ENCODE data around the gene HCFC1. TPM values are rescaled to one million over a fixed set of nuclear protein-coding genes. Genes with fewer than 3 reads are reported as not detected.
A peak's percentile ranks its signal among the peaks of the same experiment; 100 is the strongest.

The HCFC1 gene
- total RNA-seq, 6 experiments from 2014 or later, result 52.1 to 62.1 (median 59.0) TPM

DNA sequence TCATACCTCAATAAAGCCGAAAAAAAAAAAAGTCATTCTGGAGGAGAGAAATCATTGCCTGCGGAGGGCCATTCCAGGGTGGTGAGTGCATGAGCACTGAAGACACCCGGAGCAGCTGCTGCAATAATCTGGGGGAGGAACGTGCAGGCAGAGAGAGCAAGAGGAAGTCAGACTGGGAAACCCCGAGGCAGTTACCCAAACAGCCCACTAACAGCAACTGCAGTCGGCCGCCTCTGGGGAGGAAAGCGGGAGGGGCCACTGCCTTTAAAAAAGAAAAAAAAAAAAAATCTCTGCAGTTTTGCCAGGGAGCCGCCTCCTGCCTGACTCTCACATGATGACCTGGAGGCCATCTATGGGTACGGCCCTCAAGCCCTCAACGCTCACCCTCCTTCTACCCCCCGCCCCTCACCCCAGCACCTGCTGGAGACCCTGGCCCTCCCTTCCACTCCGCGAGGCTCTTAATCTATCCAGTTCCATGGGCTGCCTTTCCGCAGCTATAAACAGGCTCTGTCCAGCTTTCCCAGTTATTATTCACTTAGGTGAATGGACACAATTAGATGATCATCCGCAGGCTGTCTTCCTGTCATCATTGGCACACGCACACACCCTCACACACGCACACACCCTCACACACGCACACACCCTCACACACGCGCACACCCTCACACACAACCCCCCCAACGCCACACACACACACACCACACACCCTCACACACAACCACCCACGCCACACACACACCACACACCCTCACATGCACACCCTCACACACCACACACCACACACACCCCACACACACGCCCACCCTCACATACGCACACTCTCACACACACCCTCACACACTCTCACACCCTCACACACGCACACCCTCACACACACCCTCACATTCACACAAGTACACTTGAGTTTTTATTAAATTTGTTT lies 70.5 kb downstream of the HCFC1 start:
- H3K27ac Mint-ChIP-seq, result peak overlapping the region; percentile 54
- TF ChIP-seq, protein P1, sequence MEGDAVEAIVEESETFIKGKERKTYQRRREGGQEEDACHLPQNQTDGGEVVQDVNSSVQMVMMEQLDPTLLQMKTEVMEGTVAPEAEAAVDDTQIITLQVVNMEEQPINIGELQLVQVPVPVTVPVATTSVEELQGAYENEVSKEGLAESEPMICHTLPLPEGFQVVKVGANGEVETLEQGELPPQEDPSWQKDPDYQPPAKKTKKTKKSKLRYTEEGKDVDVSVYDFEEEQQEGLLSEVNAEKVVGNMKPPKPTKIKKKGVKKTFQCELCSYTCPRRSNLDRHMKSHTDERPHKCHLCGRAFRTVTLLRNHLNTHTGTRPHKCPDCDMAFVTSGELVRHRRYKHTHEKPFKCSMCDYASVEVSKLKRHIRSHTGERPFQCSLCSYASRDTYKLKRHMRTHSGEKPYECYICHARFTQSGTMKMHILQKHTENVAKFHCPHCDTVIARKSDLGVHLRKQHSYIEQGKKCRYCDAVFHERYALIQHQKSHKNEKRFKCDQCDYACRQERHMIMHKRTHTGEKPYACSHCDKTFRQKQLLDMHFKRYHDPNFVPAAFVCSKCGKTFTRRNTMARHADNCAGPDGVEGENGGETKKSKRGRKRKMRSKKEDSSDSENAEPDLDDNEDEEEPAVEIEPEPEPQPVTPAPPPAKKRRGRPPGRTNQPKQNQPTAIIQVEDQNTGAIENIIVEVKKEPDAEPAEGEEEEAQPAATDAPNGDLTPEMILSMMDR (IDR thresholded peaks at IDR 0.05), result no peak
- peaks cover 17% of the 10 kb centered on the region for H3K4me1 Mint-ChIP-seq (ENCODE audit: low read depth)
- H3K36me3 Mint-ChIP-seq (ENCODE audit: low read depth), result no peaks in the 10 kb centered on the region
- peaks cover 9% of the 10 kb centered on the region for H3K27me3 Mint-ChIP-seq (ENCODE audit: insufficient read depth)
- H3K9me3 Mint-ChIP-seq, result no peaks in the 10 kb centered on the region
- H3K4me3 Mint-ChIP-seq, result peak overlapping the region; percentile 57
- peak; percentile 90 for DNase-seq

DNA sequence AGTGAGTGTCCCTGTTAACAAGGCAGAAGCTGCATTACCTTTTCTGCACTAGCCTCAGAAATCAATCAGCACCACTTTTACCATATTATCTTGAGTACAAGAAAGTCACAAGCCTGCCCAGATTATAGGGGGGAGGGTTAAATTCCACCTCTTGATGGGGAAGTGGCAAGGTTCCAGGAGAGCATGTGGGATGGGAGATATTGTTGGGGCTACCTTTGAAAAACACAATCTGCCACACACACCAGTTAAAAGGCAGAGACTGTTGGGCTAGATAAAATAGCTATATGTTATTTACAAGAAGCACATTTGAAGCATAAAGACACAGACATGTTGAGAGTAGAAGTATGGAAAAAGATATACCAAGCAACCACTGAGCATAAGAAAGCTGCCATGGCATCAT lies 73.7 kb downstream of the HCFC1 start:
- no peaks in the 10 kb centered on the region for H3K36me3 Mint-ChIP-seq (ENCODE audit: low read depth)
- DNase-seq, result no peak
- H3K27me3 Mint-ChIP-seq (ENCODE audit: insufficient read depth), result peaks cover 8% of the 10 kb centered on the region
- H3K9me3 Mint-ChIP-seq, result no peaks in the 10 kb centered on the region; the same call in 1 of the 2 replicates
- H3K4me3 Mint-ChIP-seq, result no peak overlapping the region
- TF ChIP-seq, protein P1 (IDR thresholded peaks at IDR 0.05), result no peak
- H3K4me1 Mint-ChIP-seq (ENCODE audit: low read depth), result peaks cover 17% of the 10 kb centered on the region
- H3K27ac Mint-ChIP-seq, result no peak overlapping the region

Small RNA genes within 50 kb of the gene (microRNA-seq; reads per million reads assigned to microRNA genes)
- gene MIR3202-1 (not detected), gene MIR3202-2 (not detected), gene MIR718 (not detected)

Other genes starting within 250 kb of the HCFC1 start
- gene BCAP31, start 247.4 kb downstream of the HCFC1 start, total RNA-seq (2021; fragmentation: NEBNext Ultra II Directional; extraction: Animal tissue kit (Norgen Biotek cat#: 25700)), result 100 to 1,000 TPM; 203 to 295 (median 218) TPM
- 10 to 100 TPM; 12.9 to 18.9 (median 14.5) TPM for gene ABCD1, start 247.0 kb downstream of the HCFC1 start, total RNA-seq (2021; fragmentation: NEBNext Ultra II Directional; extraction: Animal tissue kit (Norgen Biotek cat#: 25700))
- gene PLXNB3, start 207.6 kb downstream of the HCFC1 start, total RNA-seq (2021; fragmentation: NEBNext Ultra II Directional; extraction: Animal tissue kit (Norgen Biotek cat#: 25700)), result 10 to 100 TPM; 13.2 to 33.4 (median 15.8) TPM
- gene SRPK3, start 190.8 kb downstream of the HCFC1 start, total RNA-seq (2021; fragmentation: NEBNext Ultra II Directional; extraction: Animal tissue kit (Norgen Biotek cat#: 25700)), result under 1 TPM; 0.14 to 0.51 (median 0.27) TPM
- gene IDH3G, start 177.4 kb downstream of the HCFC1 start, total RNA-seq (2021; fragmentation: NEBNext Ultra II Directional; extraction: Animal tissue kit (Norgen Biotek cat#: 25700)), result 10 to 100 TPM; 60.2 to 67.1 (median 62.8) TPM
- 100 to 1,000 TPM; 171 to 247 (median 182) TPM for gene SSR4, start 177.2 kb downstream of the HCFC1 start, total RNA-seq (2021; fragmentation: NEBNext Ultra II Directional; extraction: Animal tissue kit (Norgen Biotek cat#: 25700))
- not detected for gene PDZD4, start 141.3 kb downstream of the HCFC1 start, total RNA-seq (2021; fragmentation: NEBNext Ultra II Directional; extraction: Animal tissue kit (Norgen Biotek cat#: 25700))
- 10 to 100 TPM; 13.1 to 89.2 (median 14.4) TPM for gene L1CAM, start 85.6 kb downstream of the HCFC1 start, total RNA-seq (2021; fragmentation: NEBNext Ultra II Directional; extraction: Animal tissue kit (Norgen Biotek cat#: 25700))
- gene AVPR2, start 67.1 kb downstream of the HCFC1 start, total RNA-seq (2021; fragmentation: NEBNext Ultra II Directional; extraction: Animal tissue kit (Norgen Biotek cat#: 25700)), result not detected
- gene ARHGAP4, start 45.6 kb downstream of the HCFC1 start, total RNA-seq (2021; fragmentation: NEBNext Ultra II Directional; extraction: Animal tissue kit (Norgen Biotek cat#: 25700)), result under 1 TPM; 0.18 to 0.63 (median 0.48) TPM
- 100 to 1,000 TPM; 130 to 160 (median 146) TPM for gene NAA10, start 36.8 kb downstream of the HCFC1 start, total RNA-seq (2021; fragmentation: NEBNext Ultra II Directional; extraction: Animal tissue kit (Norgen Biotek cat#: 25700))
- gene RENBP, start 27.2 kb downstream of the HCFC1 start, total RNA-seq (2021; fragmentation: NEBNext Ultra II Directional; extraction: Animal tissue kit (Norgen Biotek cat#: 25700)), result under 1 TPM in 4 of 6 experiments, not detected in 2; 0.23 to 0.75 (median 0.40) TPM
- gene TMEM187, start 936 bp upstream of the HCFC1 start, total RNA-seq (2021; fragmentation: NEBNext Ultra II Directional; extraction: Animal tissue kit (Norgen Biotek cat#: 25700)), result 1 to 10 TPM; 3.1 to 8.0 (median 5.7) TPM
- 100 to 1,000 TPM; 103 to 133 (median 120) TPM for gene IRAK1, start 48.1 kb upstream of the HCFC1 start, total RNA-seq (2021; fragmentation: NEBNext Ultra II Directional; extraction: Animal tissue kit (Norgen Biotek cat#: 25700))
- gene MECP2, start 125.9 kb upstream of the HCFC1 start, total RNA-seq (2021; fragmentation: NEBNext Ultra II Directional; extraction: Animal tissue kit (Norgen Biotek cat#: 25700)), result 10 to 100 TPM; 28.8 to 35.8 (median 31.9) TPM
- not detected for gene OPN1LW, start 172.4 kb upstream of the HCFC1 start, total RNA-seq (2021; fragmentation: NEBNext Ultra II Directional; extraction: Animal tissue kit (Norgen Biotek cat#: 25700))
- not detected for gene OPN1MW, start 210.8 kb upstream of the HCFC1 start, total RNA-seq (2021; fragmentation: NEBNext Ultra II Directional; extraction: Animal tissue kit (Norgen Biotek cat#: 25700))
- gene OPN1MW2, start 247.9 kb upstream of the HCFC1 start, total RNA-seq (2021; fragmentation: NEBNext Ultra II Directional; extraction: Animal tissue kit (Norgen Biotek cat#: 25700)), result not detected

Data from HFFc6 (cell line).